Uterus (tissue), 4 donors: Measurements from ENCODE around the gene DBF4B. TPM values are rescaled to one million over a fixed set of nuclear protein-coding genes. Genes with fewer than 3 reads are reported as not detected.

ENCODE experiments used
- DNase-seq, 2 donors: peaks; one replicate each; pipeline ENCODE4 v3.0.0-alpha.2; 2019 to 2020
- H3K27ac ChIP-seq, 2 donors: fragments of 200-600 bp; sonication (generic); 1 replicate in 1 of 2; 2 replicates in 1 of 2; pipeline ENCODE4 v1.5.1; 2016 to 2018
- H3K27me3 ChIP-seq, 2 donors: fragments of 200-600 bp; sonication (generic); one replicate each; pipeline ENCODE4 v1.5.1; 2018 to 2019; ENCODE audit warnings: control low read depth in 1 of 2
- H3K36me3 ChIP-seq, 2 donors: fragments of 200-600 bp; sonication (generic); one replicate each; pipeline ENCODE4 v1.5.1; 2019; ENCODE audit warnings: control low read depth in 1 of 2
- H3K4me1 ChIP-seq, 2 donors: fragments of 200-600 bp; sonication (generic); one replicate each; pipeline ENCODE4 v1.5.1; 2018 to 2019; ENCODE audit warnings: control low read depth in 1 of 2
- H3K4me3 ChIP-seq, 2 donors: fragments of 200-600 bp; sonication (generic); 1 replicate in 1 of 2; 2 replicates in 1 of 2; pipeline ENCODE4 v1.5.1; 2018 to 2019; ENCODE audit warnings: mild to moderate bottlenecking in 1 of 2
- H3K9me3 ChIP-seq, 2 donors: fragments of 200-600 bp; sonication (generic); one replicate each; pipeline ENCODE4 v1.5.1; 2019; ENCODE audit warnings: control low read depth in 1 of 2
- POLR2A ChIP-seq, 2 donors: fragments of 450-650 bp; IDR thresholded peaks; one replicate each; pipeline ENCODE4 v1.6.1; 2016; ENCODE audit warnings: antibody characterized with exemption in 2 of 2, mild to moderate bottlenecking in 1 of 2, moderate library complexity in 1 of 2
- intact Hi-C: fragments of 100-400 bp; cut with DNase I; formaldehyde crosslinking; loops from one replicate; pipeline ENCODE4 v1.15.1; 2023; ENCODE audit warnings: low total_unique reads
- total RNA-seq, 4 donors: library from RNA; depleted of rRNA in 3 of 4; stranded (reverse); fragments of >200 nt in 3 of 4; gene quantifications; one replicate each; pipeline versions ENCODE4 v1.1.0 to v1.2.4, GENCODE V29; 2014 to 2023
- TF ChIP-seq, protein P1 (sequence below), 4 experiments: fragments of 200-600 bp in 2 of 4; fragments of 450-650 bp in 2 of 4; sonication (generic) in 2 of 4; IDR thresholded peaks; one replicate each; pipeline ENCODE4 v1.5.1; 2016 to 2019; ENCODE audit warnings: antibody characterized with exemption in 4 of 4, mild to moderate bottlenecking in 2 of 4, moderate library complexity in 1 of 4
- donor health status: DM: yes; HTN: yes; CAD: no.

The DBF4B gene
- total RNA-seq, 4 donors from 2014 or later, result 2.3 to 10.5 (median 9.3) TPM; not detected in 1

DNA sequence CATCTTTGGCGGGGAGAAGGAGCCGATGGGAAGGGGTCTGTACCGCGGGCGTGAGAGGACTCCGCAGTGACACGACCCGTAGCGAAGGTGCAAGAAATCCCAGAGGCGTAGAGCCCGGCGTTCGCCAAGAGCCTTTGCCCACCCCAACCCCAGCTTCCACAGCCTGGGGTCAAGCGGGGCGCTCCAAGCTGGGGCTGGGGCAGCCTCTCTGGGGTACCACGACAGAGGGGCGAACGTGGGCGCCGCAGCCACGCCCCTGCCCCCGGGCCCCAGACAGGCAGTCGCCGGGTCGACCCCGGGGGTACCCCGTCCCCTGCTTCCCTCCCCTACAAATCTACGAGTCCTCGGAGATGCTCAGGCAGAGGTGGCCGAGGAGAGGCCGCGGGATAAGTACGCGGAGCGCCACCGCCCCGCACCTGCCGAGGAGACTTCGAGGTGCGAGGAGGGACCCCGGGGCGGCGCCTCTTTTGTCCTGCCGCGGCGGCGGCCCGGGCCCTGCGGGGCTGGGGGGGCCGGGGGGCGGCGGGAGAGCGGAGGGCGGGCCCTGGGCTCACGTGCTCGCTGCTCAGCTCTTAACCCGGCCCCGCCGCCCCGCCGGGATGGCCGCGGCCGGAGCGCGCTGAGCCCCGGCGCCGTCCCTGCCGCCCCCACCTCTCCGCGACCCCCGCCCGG, 50.1 kb downstream of the DBF4B start, which contains the start of gene ADAM11:
TSS of gene ADAM11 (plus strand) at position 575 of the 672 bp plus-strand sequence. CDS start 212 bp downstream, outside the sequence.
- Histone ChIP-seq H3K27ac (no peak within 1 kb of the TSS), H3K4me3 (peak within 1 kb of the TSS; percentile 20 to 48), H3K9me3 (no peaks in the 10 kb centered on the region), H3K27me3 (no peaks in the 10 kb centered on the region), H3K36me3 (no peaks in the 10 kb centered on the region), H3K4me1 (peaks cover 0 to 9% of the 10 kb centered on the region in 2 donors)
- no peak for DNase-seq
- intact Hi-C loops, result no loop called here
- TF ChIP-seq, protein P1, sequence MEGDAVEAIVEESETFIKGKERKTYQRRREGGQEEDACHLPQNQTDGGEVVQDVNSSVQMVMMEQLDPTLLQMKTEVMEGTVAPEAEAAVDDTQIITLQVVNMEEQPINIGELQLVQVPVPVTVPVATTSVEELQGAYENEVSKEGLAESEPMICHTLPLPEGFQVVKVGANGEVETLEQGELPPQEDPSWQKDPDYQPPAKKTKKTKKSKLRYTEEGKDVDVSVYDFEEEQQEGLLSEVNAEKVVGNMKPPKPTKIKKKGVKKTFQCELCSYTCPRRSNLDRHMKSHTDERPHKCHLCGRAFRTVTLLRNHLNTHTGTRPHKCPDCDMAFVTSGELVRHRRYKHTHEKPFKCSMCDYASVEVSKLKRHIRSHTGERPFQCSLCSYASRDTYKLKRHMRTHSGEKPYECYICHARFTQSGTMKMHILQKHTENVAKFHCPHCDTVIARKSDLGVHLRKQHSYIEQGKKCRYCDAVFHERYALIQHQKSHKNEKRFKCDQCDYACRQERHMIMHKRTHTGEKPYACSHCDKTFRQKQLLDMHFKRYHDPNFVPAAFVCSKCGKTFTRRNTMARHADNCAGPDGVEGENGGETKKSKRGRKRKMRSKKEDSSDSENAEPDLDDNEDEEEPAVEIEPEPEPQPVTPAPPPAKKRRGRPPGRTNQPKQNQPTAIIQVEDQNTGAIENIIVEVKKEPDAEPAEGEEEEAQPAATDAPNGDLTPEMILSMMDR (IDR thresholded peaks at IDR 0.05), result no peak
- no peak for TF ChIP-seq POLR2A (IDR thresholded peaks at IDR 0.05)

DNA sequence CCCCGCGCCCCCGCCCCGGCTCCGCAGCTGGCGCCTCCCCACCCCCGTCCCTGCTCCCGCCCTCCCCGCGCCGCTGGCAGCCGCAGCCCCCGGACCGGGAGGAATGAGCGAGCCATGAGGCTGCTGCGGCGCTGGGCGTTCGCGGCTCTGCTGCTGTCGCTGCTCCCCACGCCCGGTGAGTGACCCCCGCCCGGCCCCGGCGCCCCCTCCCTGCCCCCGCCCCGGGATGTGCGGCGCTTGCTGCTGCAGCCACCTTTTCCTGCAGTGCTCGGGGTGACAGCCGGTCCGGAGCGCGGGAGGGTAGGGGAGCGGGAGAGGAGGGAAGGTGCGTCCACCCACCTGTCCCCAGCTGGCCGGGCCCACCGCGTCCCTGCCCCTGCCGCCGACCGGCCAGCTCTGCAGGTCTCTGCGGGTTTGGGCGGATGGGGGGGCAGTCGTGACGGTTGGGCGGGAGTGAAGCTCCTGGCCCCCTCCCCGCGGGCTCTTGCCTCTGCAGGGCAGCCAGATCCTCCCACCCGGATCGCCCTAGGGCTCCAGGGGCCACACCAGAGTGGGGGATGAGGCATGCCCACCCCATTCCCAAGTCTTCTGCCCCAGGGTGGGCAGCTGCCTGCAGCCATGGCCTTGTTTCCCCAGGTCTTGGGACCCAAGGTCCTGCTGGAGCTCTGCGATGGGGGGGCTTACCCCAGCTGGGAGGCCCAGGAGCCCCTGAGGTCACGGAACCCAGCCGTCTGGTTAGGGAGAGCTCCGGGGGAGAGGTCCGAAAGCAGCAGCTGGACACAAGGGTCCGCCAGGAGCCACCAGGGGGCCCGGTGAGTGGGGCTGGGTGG, 50.8 kb downstream of the DBF4B start:
- no peaks in the 10 kb centered on the region for H3K27me3 ChIP-seq
- no peak for DNase-seq
- peak overlapping the region; percentile 20 to 48 for H3K4me3 ChIP-seq

DNA sequence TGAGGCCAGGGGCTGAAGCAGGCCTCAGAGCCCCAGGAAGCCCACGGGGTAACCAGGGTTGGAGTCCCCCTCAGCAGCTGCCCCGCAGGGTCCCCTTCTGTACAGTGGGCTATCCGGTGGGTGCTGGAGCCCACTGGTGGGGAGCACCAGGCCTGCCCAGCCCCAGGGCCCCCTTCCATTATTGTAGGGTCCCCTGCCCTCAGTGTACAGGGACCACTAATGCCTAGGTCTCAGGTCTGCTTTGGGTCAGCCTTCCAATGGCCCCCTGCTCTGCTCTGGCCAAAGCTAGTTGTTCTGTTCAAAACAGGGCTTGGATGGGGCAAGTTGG, 51.4 kb downstream of the DBF4B start:
- Histone ChIP-seq H3K9me3 (no peaks in the 10 kb centered on the region), H3K36me3 (no peaks in the 10 kb centered on the region), H3K4me3 (no peak overlapping the region), H3K27ac (no peak overlapping the region), H3K4me1 (peaks cover 0 to 9% of the 10 kb centered on the region in 2 donors), H3K27me3 (no peaks in the 10 kb centered on the region)
- no peak for DNase-seq
- TF ChIP-seq POLR2A (IDR thresholded peaks at IDR 0.05), result no peak
- TF ChIP-seq, protein P1 (IDR thresholded peaks at IDR 0.05), result no peak
- intact Hi-C loops, result no loop called here

More for the DNA sequence above, 50.8 kb downstream of the DBF4B start:
- intact Hi-C loops, result no loop called here
- no peaks in the 10 kb centered on the region for H3K9me3 ChIP-seq
- no peak for TF ChIP-seq POLR2A (IDR thresholded peaks at IDR 0.05)
- TF ChIP-seq, protein P1 (IDR thresholded peaks at IDR 0.05), result no peak
- peaks cover 0 to 9% of the 10 kb centered on the region in 2 donors for H3K4me1 ChIP-seq
- H3K27ac ChIP-seq, result no peak overlapping the region
- H3K36me3 ChIP-seq, result no peaks in the 10 kb centered on the region

DNA sequence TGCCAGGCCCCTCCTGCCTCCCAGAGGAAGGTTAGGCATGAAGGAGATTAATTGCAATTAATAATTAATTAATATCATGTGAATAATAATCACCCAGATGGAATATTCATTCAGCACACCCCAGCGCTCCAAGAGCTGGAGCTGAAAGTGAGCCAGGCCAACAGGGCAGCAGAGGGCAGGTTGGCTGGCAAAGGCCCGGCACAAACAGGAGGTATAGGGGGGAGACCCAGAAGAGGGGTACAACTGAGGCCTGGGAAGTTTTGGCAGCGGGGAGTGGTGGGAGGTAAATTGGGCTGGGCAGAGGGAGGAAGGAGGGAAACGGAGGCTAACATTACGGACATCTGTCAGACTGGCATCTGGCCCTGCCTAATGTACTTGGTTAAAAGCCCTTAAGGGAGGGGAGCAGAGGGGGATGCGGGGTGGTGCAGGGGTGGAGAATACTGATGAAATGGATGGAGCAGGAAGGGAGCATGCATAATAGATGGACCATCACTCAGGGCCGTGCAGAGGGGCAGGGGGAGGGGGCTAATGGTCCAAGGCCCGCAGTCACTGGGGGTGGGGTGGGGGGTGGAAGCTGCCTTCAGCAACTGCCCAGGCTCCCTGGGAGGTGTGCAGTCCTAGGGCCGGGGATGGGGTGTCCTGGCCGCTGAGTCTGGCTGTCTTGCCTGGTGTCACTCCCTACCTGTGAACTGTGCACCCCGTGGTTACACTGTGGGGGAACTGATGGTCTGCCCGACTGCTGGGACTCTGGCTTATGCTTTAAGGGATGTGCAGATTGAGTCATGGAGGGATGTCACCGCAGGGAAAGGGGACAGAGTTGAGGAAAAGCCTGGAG, 52.2 kb downstream of the DBF4B start:
- TF ChIP-seq POLR2A (IDR thresholded peaks at IDR 0.05), result no peak
- TF ChIP-seq, protein P1 (IDR thresholded peaks at IDR 0.05), result no peak
- H3K9me3 ChIP-seq, result no peaks in the 10 kb centered on the region
- intact Hi-C loops, result no loop called here
- peaks cover 0 to 9% of the 10 kb centered on the region in 2 donors for H3K4me1 ChIP-seq
- no peaks in the 10 kb centered on the region for H3K27me3 ChIP-seq
- no peak overlapping the region for H3K4me3 ChIP-seq
- no peaks in the 10 kb centered on the region for H3K36me3 ChIP-seq
- no peak overlapping the region for H3K27ac ChIP-seq
- no peak for DNase-seq
